Calu3 (cell line): ENCODE data around the gene PRKCA. TPM values are rescaled to one million over a fixed set of nuclear protein-coding genes. Genes with fewer than 3 reads are reported as not detected.
"Not testable (repeated sequence)": the region's sequence is repeated elsewhere in the genome, so short reads cannot be mapped to it uniquely, and the experiment has no call there.

Source experiments
- Bru-seq: library from RNA; stranded (reverse); fragments of 400-500 nt; gene quantifications from one replicate; lab custom pipeline; 2021; lab: Mats Ljungman, UMichigan
- BruChase-seq, 2 experiments: library from RNA; stranded (reverse); fragments of 400-500 nt; gene quantifications; one replicate each; lab custom pipeline; 2021; lab: Mats Ljungman, UMichigan
- BruUV-seq: library from RNA; stranded (reverse); fragments of 400-500 nt; replicated peaks from 2 replicates; lab custom pipeline; 2021; lab: Mats Ljungman, UMichigan
- CTCF ChIA-PET: fragments of 300-600 bp; sonication (Branson Sonifier 250); formaldehyde crosslinking; loops from one replicate; lab custom pipeline; 2022; ENCODE audit warnings: antibody characterized with exemption; lab: Charles Lee
- DNase-seq: peaks from one replicate; pipeline ENCODE4 v3.0.0; 2022
- H3K27ac Mint-ChIP-seq: one replicate; pipeline ENCODE4 v1.8.0; 2022; ENCODE audit warnings: mixed read lengths; ENCODE audit not compliant: unreplicated experiment
- H3K27me3 Mint-ChIP-seq: one replicate; pipeline ENCODE4 v1.8.0; 2022; ENCODE audit warnings: mixed read lengths; ENCODE audit not compliant: unreplicated experiment
- H3K36me3 Mint-ChIP-seq: one replicate; pipeline ENCODE4 v1.8.0; 2022; ENCODE audit warnings: mild to moderate bottlenecking, moderate library complexity, mixed read lengths; ENCODE audit not compliant: insufficient read depth, unreplicated experiment
- H3K4me1 Mint-ChIP-seq: one replicate; pipeline ENCODE4 v1.8.0; 2022; ENCODE audit warnings: mild to moderate bottlenecking, low read depth, mixed read lengths; ENCODE audit not compliant: unreplicated experiment
- H3K4me3 Mint-ChIP-seq: one replicate; pipeline ENCODE4 v1.8.0; 2022; ENCODE audit warnings: mild to moderate bottlenecking, low read depth, moderate library complexity, mixed read lengths; ENCODE audit not compliant: unreplicated experiment
- H3K9me3 Mint-ChIP-seq: one replicate; pipeline ENCODE4 v1.8.0; 2022; ENCODE audit warnings: low read depth, mixed read lengths; ENCODE audit not compliant: unreplicated experiment
- intact Hi-C: fragments of 100-400 bp; cut with micrococcal nuclease; formaldehyde crosslinking; loops from one replicate; pipeline ENCODE4 v1.10.0; 2022; ENCODE audit not compliant: unreplicated experiment
- long read RNA-seq: library from polyadenylated mRNA; stranded (forward); transcript quantifications from one replicate; pipeline ENCODE4 v2.0.0, GENCODE V29; 2022
- total RNA-seq: library from RNA; stranded (reverse); gene quantifications from 2 replicates; pipeline ENCODE4 v1.2.3, GENCODE V29; 2022
- TF ChIP-seq, protein P1 (sequence below): fragments of 200-600 bp; IDR thresholded peaks from one replicate; pipeline ENCODE4 v1.8.0; 2022; ENCODE audit warnings: antibody characterized with exemption; ENCODE audit not compliant: unreplicated experiment

PRKCA gene
- total RNA-seq, result 126 TPM in 2 replicates
- percentile 97 among the genes with signal in this experiment for Bru-seq, nascent RNA
- percentile 90 among the genes with signal in this experiment for BruChase-seq, experiment 1, labeled RNA remaining after a 6-hour chase
- BruChase-seq, experiment 2, labeled RNA remaining after a 2-hour chase, result percentile 91 among the genes with signal in this experiment
- long read RNA-seq, partial matches to known transcripts, result 10 of 37 reads
- long read RNA-seq, other reads (novel, unspliced or antisense), result 24 of 37 reads

DNA sequence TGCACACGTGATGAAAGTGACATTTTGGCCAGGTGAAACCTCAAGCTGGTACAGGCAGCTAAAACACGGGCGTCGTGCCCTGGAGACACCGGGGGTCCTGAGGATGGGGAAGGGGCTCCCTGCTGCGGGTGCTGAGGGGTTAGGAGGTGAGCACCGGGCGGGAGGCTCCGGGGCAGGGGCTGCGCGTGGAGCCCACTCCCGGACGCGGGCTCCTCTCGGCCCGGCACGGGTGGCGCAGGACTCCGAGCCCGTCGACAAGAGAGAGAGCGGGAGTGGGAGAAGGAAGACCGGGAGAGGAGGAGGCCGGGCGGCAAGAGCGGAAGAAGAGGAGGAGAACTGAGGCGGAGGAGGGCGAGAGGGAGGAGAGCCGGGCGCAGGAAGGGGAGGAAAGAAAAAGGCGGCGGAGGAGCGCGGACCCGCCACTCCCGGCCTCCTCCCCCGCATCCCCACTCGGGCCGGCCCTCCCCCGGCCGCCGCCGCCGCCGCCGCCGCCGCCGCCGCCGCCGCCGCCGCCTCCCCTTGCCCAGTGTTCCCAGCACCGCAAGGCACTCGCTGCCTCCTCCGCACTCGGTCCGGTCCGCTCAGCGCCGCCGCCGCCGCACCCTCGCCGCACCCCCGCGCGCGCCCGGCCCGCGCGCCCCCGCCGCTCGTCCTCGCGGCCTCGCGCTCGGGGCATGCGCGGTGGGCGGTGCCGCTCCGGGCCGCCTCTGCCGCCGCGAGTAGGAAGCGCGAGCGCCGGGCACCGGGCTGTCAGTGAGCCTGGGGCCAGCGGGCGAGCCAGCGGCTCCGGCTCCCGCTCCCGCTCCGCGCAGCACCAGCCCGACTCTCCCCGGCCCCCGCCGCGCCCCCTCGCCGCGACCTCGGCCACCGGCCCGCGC, at the start of gene PRKCA:
PRKCA (plus strand) TSS at position 750 of the 878 bp plus-strand sequence.
- Mint-ChIP-seq H3K4me3 (peak within 1 kb of the TSS; percentile 85), H3K4me1 (peaks cover 30% of the 10 kb centered on the region), H3K27me3 (no peaks in the 10 kb centered on the region), H3K36me3 (peaks cover 68% of the 10 kb centered on the region), H3K9me3 (no peaks in the 10 kb centered on the region), H3K27ac (peak within 1 kb of the TSS; percentile 91)
- DNase-seq, result peak; percentile 85
- intact Hi-C loops, result loop anchor here (2.0 kb wide), 1 partner anchor 85 kb away; no protein-coding TSS in a partner anchor
- CTCF ChIA-PET, result interaction anchor here (0.6 kb wide), 1 partner anchor 467 kb away, joined by 3 read pairs; no protein-coding TSS in a partner anchor
- BruUV-seq, result no TSS peak
- TF ChIP-seq, protein P1, sequence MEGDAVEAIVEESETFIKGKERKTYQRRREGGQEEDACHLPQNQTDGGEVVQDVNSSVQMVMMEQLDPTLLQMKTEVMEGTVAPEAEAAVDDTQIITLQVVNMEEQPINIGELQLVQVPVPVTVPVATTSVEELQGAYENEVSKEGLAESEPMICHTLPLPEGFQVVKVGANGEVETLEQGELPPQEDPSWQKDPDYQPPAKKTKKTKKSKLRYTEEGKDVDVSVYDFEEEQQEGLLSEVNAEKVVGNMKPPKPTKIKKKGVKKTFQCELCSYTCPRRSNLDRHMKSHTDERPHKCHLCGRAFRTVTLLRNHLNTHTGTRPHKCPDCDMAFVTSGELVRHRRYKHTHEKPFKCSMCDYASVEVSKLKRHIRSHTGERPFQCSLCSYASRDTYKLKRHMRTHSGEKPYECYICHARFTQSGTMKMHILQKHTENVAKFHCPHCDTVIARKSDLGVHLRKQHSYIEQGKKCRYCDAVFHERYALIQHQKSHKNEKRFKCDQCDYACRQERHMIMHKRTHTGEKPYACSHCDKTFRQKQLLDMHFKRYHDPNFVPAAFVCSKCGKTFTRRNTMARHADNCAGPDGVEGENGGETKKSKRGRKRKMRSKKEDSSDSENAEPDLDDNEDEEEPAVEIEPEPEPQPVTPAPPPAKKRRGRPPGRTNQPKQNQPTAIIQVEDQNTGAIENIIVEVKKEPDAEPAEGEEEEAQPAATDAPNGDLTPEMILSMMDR, result no peak

DNA sequence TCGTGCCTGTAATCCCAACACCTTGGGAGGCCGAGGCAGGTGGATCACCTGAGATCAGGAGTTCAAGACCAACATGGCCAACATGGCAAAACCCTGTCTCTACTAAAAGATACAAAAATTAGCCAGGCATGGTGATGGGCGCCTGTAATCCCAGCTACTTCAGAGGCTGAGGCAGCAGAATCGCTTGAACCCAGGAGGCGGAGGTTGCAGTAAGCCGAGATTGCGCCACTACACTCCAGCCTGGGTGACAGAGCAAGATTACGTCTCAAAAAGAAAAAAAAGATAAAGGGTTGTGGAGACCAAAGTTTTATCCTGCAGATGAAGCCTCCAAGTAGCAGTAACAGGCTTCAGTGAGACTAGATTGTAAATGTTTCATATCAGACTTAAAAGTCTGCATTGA, 49.0 kb upstream of the PRKCA start:
- DNase-seq, H3K36me3 Mint-ChIP-seq, intact Hi-C loops, H3K4me3 Mint-ChIP-seq, H3K4me1 Mint-ChIP-seq, BruUV-seq, H3K27me3 Mint-ChIP-seq, H3K27ac Mint-ChIP-seq, CTCF ChIA-PET, H3K9me3 Mint-ChIP-seq: not testable (repeated sequence)

DNA sequence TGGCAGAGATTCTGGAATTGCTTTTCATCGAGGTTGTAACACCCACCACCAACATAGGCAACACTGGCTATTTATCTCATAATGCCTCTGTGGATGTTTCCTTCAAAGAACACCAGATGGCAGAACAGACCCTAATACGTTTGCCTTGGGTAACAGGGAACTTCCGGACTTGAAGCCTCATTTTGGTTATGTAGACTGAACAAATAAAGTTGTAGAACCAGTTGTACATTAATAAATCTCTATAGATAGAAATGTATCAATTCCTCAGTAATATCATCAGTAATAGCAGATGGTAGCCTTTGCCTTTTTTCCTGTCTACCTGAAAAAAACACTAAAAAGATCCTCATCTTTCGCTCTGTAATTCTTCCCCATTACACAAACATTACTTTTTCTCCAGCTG, 47.3 kb upstream of the PRKCA start:
- BruUV-seq, result no TSS peak
- CTCF ChIA-PET, result interaction anchor here (0.6 to 2.3 kb wide), 6 partner anchors 21 to 1177 kb away, joined by 3 to 7 read pairs (median 4); no protein-coding TSS in a partner anchor
- DNase-seq, result peak; percentile 39

DNA sequence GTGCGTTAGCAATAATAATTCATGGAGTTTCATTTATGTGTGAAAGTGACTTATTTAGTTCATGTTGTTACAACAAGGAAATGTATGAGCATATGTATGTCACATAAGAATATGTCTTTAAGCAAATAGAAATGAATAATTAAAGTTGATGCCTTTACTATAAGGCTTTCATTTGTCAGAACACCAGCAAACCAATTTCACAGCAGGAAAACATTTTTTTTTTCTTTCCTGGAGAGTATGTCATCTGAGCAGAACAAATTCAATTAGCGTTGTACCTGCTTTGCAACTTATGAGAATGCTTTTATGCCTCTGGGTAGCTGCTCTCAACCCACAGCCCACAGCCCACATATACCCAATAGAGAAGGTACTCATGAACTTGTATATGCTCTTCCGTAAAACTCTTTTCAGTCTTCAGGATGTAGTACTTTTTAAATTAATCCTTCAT, 46.9 kb upstream of the PRKCA start:
- TF ChIP-seq, protein P1, result no peak
- intact Hi-C loops, result loop anchor here (1.0 to 5.0 kb wide), 4 partner anchors 20 to 652 kb away; no protein-coding TSS in a partner anchor
- Mint-ChIP-seq H3K4me1 (no peaks in the 10 kb centered on the region), H3K36me3 (no peaks in the 10 kb centered on the region), H3K27ac (no peak overlapping the region), H3K27me3 (no peaks in the 10 kb centered on the region), H3K4me3 (no peak overlapping the region), H3K9me3 (no peaks in the 10 kb centered on the region)
- DNase-seq, result no peak
- no TSS peak for BruUV-seq
- CTCF ChIA-PET, result interaction anchor here (0.6 to 2.3 kb wide), 6 partner anchors 20 to 1178 kb away, joined by 3 to 7 read pairs (median 4); no protein-coding TSS in a partner anchor

More for the DNA sequence above, 47.3 kb upstream of the PRKCA start:
- TF ChIP-seq, protein P1, result peak; percentile 73
- no peaks in the 10 kb centered on the region for H3K9me3 Mint-ChIP-seq
- no peak overlapping the region for H3K27ac Mint-ChIP-seq
- H3K4me1 Mint-ChIP-seq, result no peaks in the 10 kb centered on the region
- H3K36me3 Mint-ChIP-seq, result no peaks in the 10 kb centered on the region
- H3K4me3 Mint-ChIP-seq, result no peak overlapping the region
- intact Hi-C loops, result loop anchor here (1.0 to 5.0 kb wide), 4 partner anchors 20 to 652 kb away; no protein-coding TSS in a partner anchor
- no peaks in the 10 kb centered on the region for H3K27me3 Mint-ChIP-seq
